CD14-positive monocyte (primary cell): ENCODE results near the gene ADAMTS15. TPM values are rescaled to one million over a fixed set of nuclear protein-coding genes. Genes with fewer than 3 reads are reported as not detected.

ENCODE experiments used
- DNase-seq, 3 donors: peaks; one replicate each; pipeline ENCODE4 v3.0.0-alpha.2; 2011 to 2022
- H2AFZ ChIP-seq: 2 replicates; pipeline ENCODE4 v1.6.0; 2012; ENCODE audit warnings: mild to moderate bottlenecking, low read depth, low read length, inconsistent platforms; ENCODE audit not compliant: insufficient read depth, poor library complexity, severe bottlenecking
- H3K27ac ChIP-seq, 2 donors: 1 replicate in 1 of 2; 2 replicates in 1 of 2; pipeline ENCODE4 v1.5.1; 2012 to 2013; ENCODE audit warnings: low read length in 2 of 2, control low read depth in 1 of 2, inconsistent platforms in 1 of 2, low read depth in 1 of 2, mild to moderate bottlenecking in 1 of 2
- H3K27me3 ChIP-seq, 2 donors: one replicate each; pipeline versions ENCODE4 v1.6.0 to v1.6.1; 2011 to 2013; ENCODE audit warnings: low read length in 2 of 2; ENCODE audit not compliant: control insufficient read depth in 2 of 2, insufficient read depth in 2 of 2
- H3K36me3 ChIP-seq, 2 donors: replicated peaks in 1 of 2; 1 replicate in 1 of 2; 2 replicates in 1 of 2; pipeline versions ENCODE4 v1.5.1 to v1.6.1; 2012 to 2013; ENCODE audit warnings: low read length in 2 of 2, control low read depth in 1 of 2, inconsistent platforms in 1 of 2, mild to moderate bottlenecking in 1 of 2; ENCODE audit not compliant: insufficient read depth in 2 of 2, control insufficient read depth in 1 of 2
- H3K4me1 ChIP-seq, 2 donors: 1 replicate in 1 of 2; 2 replicates in 1 of 2; pipeline versions ENCODE4 v1.5.1 to v1.6.1; 2012 to 2013; ENCODE audit warnings: low read length in 2 of 2, control low read depth in 1 of 2, inconsistent platforms in 1 of 2, mild to moderate bottlenecking in 1 of 2, moderate library complexity in 1 of 2; ENCODE audit not compliant: insufficient read depth in 2 of 2, control insufficient read depth in 1 of 2
- H3K4me2 ChIP-seq: replicated peaks from 2 replicates; pipeline ENCODE3; 2012; ENCODE audit warnings: low read length, moderate library complexity, mild to moderate bottlenecking; ENCODE audit not compliant: poor library complexity, severe bottlenecking; ENCODE audit errors: extremely low read depth
- H3K4me3 ChIP-seq, 3 experiments: fragments of 200-600 bp in 1 of 3; sonication (generic) in 1 of 3; replicated peaks in 1 of 3; 1 replicate in 2 of 3; 2 replicates in 1 of 3; pipeline ENCODE4 v1.5.1; 2011 to 2013; ENCODE audit warnings: low read length in 3 of 3, mild to moderate bottlenecking in 3 of 3, control low read depth in 2 of 3, low read depth in 2 of 3, inconsistent platforms in 1 of 3, moderate library complexity in 1 of 3
- H3K79me2 ChIP-seq: 2 replicates; pipeline ENCODE4 v1.6.0; 2012; ENCODE audit warnings: mild to moderate bottlenecking, control low read depth, inconsistent platforms, low read length, moderate library complexity; ENCODE audit not compliant: insufficient read depth
- H3K9ac ChIP-seq: 2 replicates; pipeline ENCODE4 v1.6.0; 2017; ENCODE audit warnings: low read length, mild to moderate bottlenecking; ENCODE audit not compliant: insufficient read depth, poor library complexity, severe bottlenecking
- H3K9me3 ChIP-seq, 2 donors: replicated peaks in 1 of 2; 1 replicate in 1 of 2; 2 replicates in 1 of 2; pipeline versions ENCODE4 v1.5.1 to v1.6.1; 2012 to 2013; ENCODE audit warnings: low read length in 2 of 2, control low read depth in 1 of 2; ENCODE audit not compliant: control insufficient read depth in 1 of 2, insufficient read depth in 1 of 2
- H4K20me1 ChIP-seq: 2 replicates; pipeline ENCODE4 v1.6.0; 2012; ENCODE audit warnings: mild to moderate bottlenecking, low read length, control low read depth, moderate library complexity; ENCODE audit not compliant: insufficient read depth
- H3K27ac Mint-ChIP-seq, 7 donors: one replicate each; pipeline ENCODE4 v1.8.0; 2020; ENCODE audit warnings: mild to moderate bottlenecking in 7 of 7, mixed read lengths in 7 of 7, moderate library complexity in 6 of 7, inconsistent platforms in 2 of 7
- H3K27me3 Mint-ChIP-seq, 3 donors: one replicate each; pipeline ENCODE4 v1.8.0; 2021 to 2022; ENCODE audit warnings: low read depth in 3 of 3, mild to moderate bottlenecking in 3 of 3, mixed read lengths in 3 of 3, moderate library complexity in 3 of 3, inconsistent platforms in 1 of 3
- H3K36me3 Mint-ChIP-seq, 2 donors: one replicate each; pipeline ENCODE4 v1.8.0; 2020; ENCODE audit warnings: mixed read lengths in 2 of 2, inconsistent platforms in 1 of 2, mild to moderate bottlenecking in 1 of 2
- H3K4me1 Mint-ChIP-seq: one replicate; pipeline ENCODE4 v1.8.0; 2020; ENCODE audit warnings: mild to moderate bottlenecking, mixed read lengths
- H3K4me3 Mint-ChIP-seq, 2 donors: one replicate each; pipeline ENCODE4 v1.8.0; 2020; ENCODE audit warnings: mild to moderate bottlenecking in 2 of 2, mixed read lengths in 2 of 2, moderate library complexity in 1 of 2
- H3K9me3 Mint-ChIP-seq, 7 donors: one replicate each; pipeline ENCODE4 v1.8.0; 2020 to 2022; ENCODE audit warnings: mixed read lengths in 7 of 7, mild to moderate bottlenecking in 6 of 7, moderate library complexity in 6 of 7, inconsistent platforms in 2 of 7
- WGBS: methylation state at CpG from one replicate; pipeline ENCODE4 v1.1.5; 2013; ENCODE audit warnings: missing lambda C conversion rate; ENCODE audit not compliant: insufficient coverage; 5-methylcytosine and 5-hydroxymethylcytosine counted together
- intact Hi-C, 2 donors: fragments of 100-400 bp; cut with micrococcal nuclease; formaldehyde crosslinking; loops; one replicate each; pipeline versions ENCODE4 v1.15.0 to v1.15.1; 2023
- polyA plus RNA-seq, 3 donors: library from polyadenylated mRNA; depleted of rRNA in 1 of 3; unstranded in 2 of 3; stranded (reverse) in 1 of 3; fragments of 300-500 nt in 2 of 3; fragments of >200 nt in 1 of 3; fragmentation: Illumina TruSeq in 2 of 3; gene quantifications; 1 replicate in 2 of 3; 2 replicates in 1 of 3; pipeline ENCODE4 v1.2.3, GENCODE V29; 2012 to 2021
- TF ChIP-seq, protein P1 (sequence below): fragments of 200-600 bp; IDR thresholded peaks from one replicate; pipeline ENCODE4 v1.8.0; 2022; ENCODE audit warnings: antibody characterized with exemption, mild to moderate bottlenecking

Gene ADAMTS15
- polyA plus RNA-seq, 3 donors = not detected

DNA sequence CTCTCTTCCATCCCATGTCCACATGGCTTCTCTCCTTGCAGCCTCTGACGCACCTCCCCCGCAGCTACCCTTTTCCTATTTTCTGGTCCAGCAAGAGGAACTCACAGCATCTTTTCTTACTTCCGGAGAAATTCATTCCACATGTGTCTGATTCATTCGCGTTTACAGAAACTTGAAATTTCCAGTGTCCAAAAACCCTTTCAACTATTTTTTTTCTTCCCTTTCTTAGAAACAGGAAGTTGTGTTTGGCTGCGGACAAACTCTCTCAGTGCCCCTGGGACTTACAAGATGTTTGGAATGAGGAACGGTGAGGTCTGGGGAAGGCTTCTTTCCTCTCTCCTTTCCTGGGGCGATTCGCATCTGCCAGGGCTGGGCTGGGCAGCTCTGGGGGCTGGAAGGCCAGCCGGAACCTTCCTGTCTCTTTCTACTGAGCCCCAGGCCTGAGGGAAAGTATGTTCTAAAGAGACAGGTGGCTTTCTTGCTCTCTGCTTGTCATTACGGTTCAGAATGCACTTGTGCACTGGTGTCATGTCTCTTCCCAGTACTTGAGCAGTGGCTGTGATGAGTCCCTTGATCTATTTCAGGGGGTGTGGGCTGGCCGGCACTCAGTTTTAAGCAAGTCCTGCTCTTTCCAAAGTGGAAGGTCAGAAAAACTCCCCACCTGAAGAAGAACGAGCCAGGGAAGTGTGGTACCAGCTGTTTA lies 47.5 kb upstream of the ADAMTS15 start:
- Mint-ChIP-seq H3K4me3 (no peak overlapping the region), H3K27me3 (peaks cover 13 to 16% (median 15%) of the 10 kb centered on the region in 3 donors), H3K27ac (peak overlapping the region in 4 of 7 donors; percentile 10 to 19 (median 13)), H3K4me1 (peaks cover 24% of the 10 kb centered on the region), H3K9me3 (peaks cover 0 to 2% (median 0%) of the 10 kb centered on the region in 7 donors), H3K36me3 (no peaks in the 10 kb centered on the region)
- no peaks in the 10 kb centered on the region for H4K20me1 ChIP-seq
- no peaks in the 10 kb centered on the region for H3K79me2 ChIP-seq
- 0% methylated on average over 9 of the region's 13 CpGs for WGBS
- intact Hi-C loops = no loop called here
- H3K9ac ChIP-seq = no peak overlapping the region
- no peak overlapping the region for H2AFZ ChIP-seq
- TF ChIP-seq, protein P1, sequence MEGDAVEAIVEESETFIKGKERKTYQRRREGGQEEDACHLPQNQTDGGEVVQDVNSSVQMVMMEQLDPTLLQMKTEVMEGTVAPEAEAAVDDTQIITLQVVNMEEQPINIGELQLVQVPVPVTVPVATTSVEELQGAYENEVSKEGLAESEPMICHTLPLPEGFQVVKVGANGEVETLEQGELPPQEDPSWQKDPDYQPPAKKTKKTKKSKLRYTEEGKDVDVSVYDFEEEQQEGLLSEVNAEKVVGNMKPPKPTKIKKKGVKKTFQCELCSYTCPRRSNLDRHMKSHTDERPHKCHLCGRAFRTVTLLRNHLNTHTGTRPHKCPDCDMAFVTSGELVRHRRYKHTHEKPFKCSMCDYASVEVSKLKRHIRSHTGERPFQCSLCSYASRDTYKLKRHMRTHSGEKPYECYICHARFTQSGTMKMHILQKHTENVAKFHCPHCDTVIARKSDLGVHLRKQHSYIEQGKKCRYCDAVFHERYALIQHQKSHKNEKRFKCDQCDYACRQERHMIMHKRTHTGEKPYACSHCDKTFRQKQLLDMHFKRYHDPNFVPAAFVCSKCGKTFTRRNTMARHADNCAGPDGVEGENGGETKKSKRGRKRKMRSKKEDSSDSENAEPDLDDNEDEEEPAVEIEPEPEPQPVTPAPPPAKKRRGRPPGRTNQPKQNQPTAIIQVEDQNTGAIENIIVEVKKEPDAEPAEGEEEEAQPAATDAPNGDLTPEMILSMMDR = no peak
- H3K4me3 ChIP-seq = no peak overlapping the region
- H3K36me3 ChIP-seq = no peaks in the 10 kb centered on the region
- no peak overlapping the region for H3K4me2 ChIP-seq
- H3K4me1 ChIP-seq = peaks cover 16 to 21% of the 10 kb centered on the region in 2 donors
- peaks cover 0 to 3% of the 10 kb centered on the region in 2 donors for H3K27me3 ChIP-seq
- peak overlapping the region in 1 of 2 donors; percentile 9 for H3K27ac ChIP-seq
- DNase-seq = peak; percentile 25 to 66 (median 30)
- no peaks in the 10 kb centered on the region for H3K9me3 ChIP-seq

DNA sequence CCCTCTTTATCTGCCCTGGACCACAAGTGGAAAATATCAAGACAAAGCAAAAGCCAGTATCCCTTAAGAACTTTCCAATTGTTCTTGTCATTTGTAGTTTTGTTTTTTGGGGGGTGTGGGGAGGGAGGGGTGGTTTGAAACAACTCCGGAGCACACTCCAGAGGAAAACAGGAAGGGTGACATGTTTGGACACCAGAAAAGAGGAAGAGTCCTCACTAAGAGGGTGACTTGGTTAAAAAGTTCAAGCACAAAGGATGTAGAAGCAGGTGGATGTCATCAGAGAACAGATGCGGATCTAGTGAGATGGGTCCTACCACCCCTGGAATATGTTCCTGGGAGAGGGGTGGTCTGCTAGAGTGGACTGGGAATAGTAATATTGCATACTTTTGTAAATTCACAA lies 45.9 kb upstream of the ADAMTS15 start:
- Histone ChIP-seq H3K9me3 (no peaks in the 10 kb centered on the region), H3K36me3 (no peaks in the 10 kb centered on the region), H2AFZ (no peak overlapping the region), H3K79me2 (no peaks in the 10 kb centered on the region), H3K4me2 (no peak overlapping the region), H4K20me1 (no peaks in the 10 kb centered on the region), H3K4me1 (peaks cover 16 to 21% of the 10 kb centered on the region in 2 donors), H3K27ac (no peak overlapping the region), H3K9ac (no peak overlapping the region), H3K27me3 (peaks cover 0 to 3% of the 10 kb centered on the region in 2 donors), H3K4me3 (no peak overlapping the region)
- DNase-seq = peak in 2 of 3 donors; percentile 3 to 16
- WGBS = 0% methylated on average over 2 of the region's 2 CpGs
- TF ChIP-seq, protein P1 = no peak
- Mint-ChIP-seq H3K27me3 (peaks cover 6 to 15% (median 12%) of the 10 kb centered on the region in 3 donors), H3K4me1 (peaks cover 24% of the 10 kb centered on the region), H3K27ac (no peak overlapping the region), H3K9me3 (peaks cover 0 to 2% (median 0%) of the 10 kb centered on the region in 7 donors), H3K4me3 (no peak overlapping the region), H3K36me3 (no peaks in the 10 kb centered on the region)
- intact Hi-C loops = no loop called here
